ENCODE results near the gene PRKACG. TPM values are rescaled to one million over a fixed set of nuclear protein-coding genes. Genes with fewer than 3 reads are reported as not detected.

Gene PRKACG
- total RNA-seq, 1 donor from 2014 or later, result not detected

GRCh38 chr9:68970151-68970550 lies 43.8 kb downstream of the PRKACG start:
- no peak for DNase-seq (ENCODE audit: low spot score, unreplicated experiment)
- Mint-ChIP-seq H3K9me3 (ENCODE audit: low read depth) (peaks cover 6% of the 10 kb centered on the region), H3K4me3 (ENCODE audit: low read depth) (no peak overlapping the region), H3K4me1 (ENCODE audit: low read depth) (peaks cover 3% of the 10 kb centered on the region), H3K27me3 (no peaks in the 10 kb centered on the region), H3K27ac (no peak overlapping the region), H3K36me3 (ENCODE audit: insufficient read depth) (peaks cover 1% of the 10 kb centered on the region)
- TF ChIP-seq, protein P1, sequence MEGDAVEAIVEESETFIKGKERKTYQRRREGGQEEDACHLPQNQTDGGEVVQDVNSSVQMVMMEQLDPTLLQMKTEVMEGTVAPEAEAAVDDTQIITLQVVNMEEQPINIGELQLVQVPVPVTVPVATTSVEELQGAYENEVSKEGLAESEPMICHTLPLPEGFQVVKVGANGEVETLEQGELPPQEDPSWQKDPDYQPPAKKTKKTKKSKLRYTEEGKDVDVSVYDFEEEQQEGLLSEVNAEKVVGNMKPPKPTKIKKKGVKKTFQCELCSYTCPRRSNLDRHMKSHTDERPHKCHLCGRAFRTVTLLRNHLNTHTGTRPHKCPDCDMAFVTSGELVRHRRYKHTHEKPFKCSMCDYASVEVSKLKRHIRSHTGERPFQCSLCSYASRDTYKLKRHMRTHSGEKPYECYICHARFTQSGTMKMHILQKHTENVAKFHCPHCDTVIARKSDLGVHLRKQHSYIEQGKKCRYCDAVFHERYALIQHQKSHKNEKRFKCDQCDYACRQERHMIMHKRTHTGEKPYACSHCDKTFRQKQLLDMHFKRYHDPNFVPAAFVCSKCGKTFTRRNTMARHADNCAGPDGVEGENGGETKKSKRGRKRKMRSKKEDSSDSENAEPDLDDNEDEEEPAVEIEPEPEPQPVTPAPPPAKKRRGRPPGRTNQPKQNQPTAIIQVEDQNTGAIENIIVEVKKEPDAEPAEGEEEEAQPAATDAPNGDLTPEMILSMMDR (IDR thresholded peaks at IDR 0.05; ENCODE audit: unreplicated experiment), result no peak

GRCh38 chr9:68969538-68969937 lies 44.4 kb downstream of the PRKACG start:
- Mint-ChIP-seq H3K9me3 (ENCODE audit: low read depth) (peaks cover 6% of the 10 kb centered on the region), H3K4me3 (ENCODE audit: low read depth) (no peak overlapping the region), H3K4me1 (ENCODE audit: low read depth) (peaks cover 3% of the 10 kb centered on the region), H3K27ac (no peak overlapping the region), H3K36me3 (ENCODE audit: insufficient read depth) (peaks cover 1% of the 10 kb centered on the region), H3K27me3 (no peaks in the 10 kb centered on the region)
- no peak for DNase-seq (ENCODE audit: low spot score, unreplicated experiment)
- TF ChIP-seq, protein P1 (IDR thresholded peaks at IDR 0.05; ENCODE audit: unreplicated experiment), result no peak

DNA sequence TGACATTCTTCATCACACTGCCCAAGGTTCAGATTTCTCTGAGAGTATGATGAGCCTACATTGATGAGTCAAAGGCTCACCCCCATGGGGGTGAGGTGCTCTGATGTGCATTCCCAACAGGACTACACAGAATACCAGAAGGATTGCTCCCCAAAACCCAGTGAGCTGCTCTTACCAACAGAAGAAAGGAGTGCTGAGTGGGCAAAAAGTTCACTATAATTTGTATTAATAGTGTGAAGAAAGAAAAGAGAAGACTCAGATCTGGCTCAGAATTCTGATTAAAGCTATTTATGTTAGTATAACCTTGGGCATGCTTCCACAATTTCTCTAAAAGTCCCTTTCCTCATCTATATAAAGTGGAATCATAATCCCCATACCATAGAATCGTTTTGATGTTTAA lies 46.1 kb downstream of the PRKACG start:
- peaks cover 1% of the 10 kb centered on the region for H3K36me3 Mint-ChIP-seq (ENCODE audit: insufficient read depth)

DNA sequence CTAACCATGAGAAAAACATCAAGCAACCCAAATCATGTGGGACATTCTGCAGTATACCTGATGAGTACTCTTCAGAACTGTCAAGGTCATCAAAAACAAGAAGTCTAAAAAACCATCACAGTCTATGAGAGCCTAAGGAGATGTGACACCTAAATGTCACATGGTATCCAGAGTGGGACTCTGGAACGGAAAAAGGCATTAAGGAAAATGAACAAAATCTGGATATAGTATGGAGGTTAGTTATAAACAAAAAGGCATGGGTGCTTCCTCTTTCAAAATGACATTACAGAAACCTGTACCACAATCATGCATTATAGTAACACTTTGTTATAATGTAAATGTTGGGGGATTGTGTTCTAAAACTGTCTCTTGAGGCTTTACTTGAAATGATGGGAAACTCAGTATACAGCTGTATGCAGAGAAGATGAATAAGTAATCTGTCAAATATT lies 47.4 kb downstream of the PRKACG start:
- Mint-ChIP-seq H3K4me1 (ENCODE audit: low read depth) (peaks cover 10% of the 10 kb centered on the region), H3K36me3 (ENCODE audit: insufficient read depth) (peaks cover 1% of the 10 kb centered on the region), H3K9me3 (ENCODE audit: low read depth) (peaks cover 2% of the 10 kb centered on the region), H3K27ac (no peak overlapping the region), H3K4me3 (ENCODE audit: low read depth) (no peak overlapping the region), H3K27me3 (no peaks in the 10 kb centered on the region)
- DNase-seq (ENCODE audit: low spot score, unreplicated experiment), result no peak
- TF ChIP-seq, protein P1 (IDR thresholded peaks at IDR 0.05; ENCODE audit: unreplicated experiment), result no peak

More for the DNA sequence above, 46.1 kb downstream of the PRKACG start:
- peaks cover 10% of the 10 kb centered on the region for H3K4me1 Mint-ChIP-seq (ENCODE audit: low read depth)
- H3K4me3 Mint-ChIP-seq (ENCODE audit: low read depth), result no peak overlapping the region
- DNase-seq (ENCODE audit: low spot score, unreplicated experiment), result no peak
- no peak overlapping the region for H3K27ac Mint-ChIP-seq
- H3K9me3 Mint-ChIP-seq (ENCODE audit: low read depth), result peaks cover 6% of the 10 kb centered on the region
- TF ChIP-seq, protein P1 (IDR thresholded peaks at IDR 0.05; ENCODE audit: unreplicated experiment), result no peak
- no peaks in the 10 kb centered on the region for H3K27me3 Mint-ChIP-seq

GRCh38 chr9:68964765-68965164 lies 49.1 kb downstream of the PRKACG start:
- TF ChIP-seq, protein P1 (IDR thresholded peaks at IDR 0.05; ENCODE audit: unreplicated experiment), result no peak
- Mint-ChIP-seq H3K4me1 (ENCODE audit: low read depth) (peaks cover 10% of the 10 kb centered on the region), H3K9me3 (ENCODE audit: low read depth) (peaks cover 8% of the 10 kb centered on the region), H3K27me3 (no peaks in the 10 kb centered on the region), H3K4me3 (ENCODE audit: low read depth) (no peak overlapping the region), H3K36me3 (ENCODE audit: insufficient read depth) (peaks cover 1% of the 10 kb centered on the region), H3K27ac (no peak overlapping the region)
- DNase-seq (ENCODE audit: low spot score, unreplicated experiment), result no peak
